ENCODE data around the gene TIMP4. TPM values are rescaled to one million over a fixed set of nuclear protein-coding genes. Genes with fewer than 3 reads are reported as not detected.
A peak's percentile ranks its signal among the peaks of the same experiment; 100 is the strongest.

The TIMP4 gene
- total RNA-seq, 1 experiment from 2014 or later = not detected

DNA sequence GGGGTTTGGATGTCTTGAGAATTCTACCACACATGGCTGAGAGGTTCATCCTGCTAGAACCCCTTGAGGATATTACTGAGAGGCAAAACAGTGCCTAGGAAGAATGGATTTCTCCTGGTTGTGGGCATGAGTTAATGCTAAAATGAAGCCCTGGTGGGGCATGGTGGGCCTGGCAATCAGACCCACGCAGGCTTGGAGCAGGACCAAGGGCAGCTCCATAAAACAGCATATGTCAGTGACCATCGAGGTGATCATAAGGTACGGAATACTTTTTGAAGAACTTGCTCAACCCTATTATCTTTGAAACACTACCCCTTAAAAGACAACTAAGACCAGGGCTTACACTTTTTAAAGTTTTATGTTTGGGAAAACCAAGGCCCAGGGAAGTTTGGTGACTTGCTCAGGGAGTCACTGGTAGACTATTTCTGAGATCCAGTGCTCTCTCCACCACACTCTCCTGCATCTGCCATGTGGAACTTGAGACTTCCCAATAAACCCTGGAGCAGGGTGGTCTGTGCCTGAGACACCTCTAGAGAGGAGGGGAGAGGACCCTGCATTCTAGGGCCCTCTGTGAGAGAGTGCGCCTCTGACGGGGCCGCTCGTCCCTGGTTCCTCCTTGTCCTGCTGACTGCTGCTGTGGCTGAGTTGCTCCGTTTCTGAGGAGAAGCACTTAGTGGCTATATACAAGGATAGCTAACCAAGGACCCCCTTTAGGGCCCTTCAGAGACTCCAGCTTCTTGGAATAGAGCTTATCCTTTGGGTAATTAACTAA lies 28.0 kb upstream of the TIMP4 start:
- no peak for DNase-seq (ENCODE audit: low spot score)
- in situ Hi-C loops (cut with HindIII; ENCODE audit: low sequenced_read_pairs) = no loop called here

DNA sequence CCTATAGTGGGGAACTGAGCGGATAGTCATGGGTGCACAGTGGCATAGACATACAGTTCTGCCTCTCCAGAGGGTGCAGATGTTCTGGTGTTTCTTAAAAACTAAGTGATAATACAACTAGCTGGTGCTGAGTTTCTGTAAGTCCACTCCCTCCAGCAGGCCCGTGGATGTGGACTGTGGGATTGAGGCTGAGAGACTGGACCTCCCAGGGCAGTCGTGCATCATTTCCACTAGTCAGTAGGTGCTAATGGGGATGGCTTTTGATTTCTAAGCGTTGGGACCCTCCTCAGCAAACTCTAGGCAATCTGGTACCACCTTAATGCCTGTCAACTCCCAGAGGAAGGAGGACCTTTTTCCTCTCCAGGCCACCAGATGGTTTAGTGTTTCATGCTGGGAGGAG lies 27.3 kb upstream of the TIMP4 start:
- in situ Hi-C loops (cut with HindIII; ENCODE audit: low sequenced_read_pairs) = no loop called here
- DNase-seq (ENCODE audit: low spot score) = no peak

DNA sequence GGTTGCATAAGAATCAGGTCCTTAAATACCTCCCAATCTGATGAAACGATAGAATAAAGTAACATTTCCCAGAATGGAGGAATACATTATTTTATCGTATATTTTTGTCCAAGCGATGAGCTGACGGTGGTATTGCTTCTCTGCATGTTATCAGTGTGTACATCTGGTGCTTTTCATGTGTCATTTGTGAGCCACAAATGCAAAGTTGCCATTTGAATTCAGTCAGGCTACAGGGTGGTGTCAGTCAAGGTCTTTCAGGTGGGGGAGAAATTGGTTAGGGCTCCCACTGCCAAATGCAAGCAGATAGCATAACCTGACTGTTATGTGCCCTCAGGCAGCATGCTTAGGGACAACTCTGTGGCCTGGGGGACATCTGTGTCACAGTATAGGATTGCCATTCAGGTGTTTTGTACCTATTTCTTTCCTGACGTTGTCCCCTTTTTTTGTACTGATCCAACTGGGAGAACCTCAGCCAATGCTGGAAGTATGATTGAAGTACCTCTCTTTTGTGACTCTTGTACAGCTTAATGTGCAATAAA lies 26.5 kb upstream of the TIMP4 start:
- in situ Hi-C loops (cut with HindIII; ENCODE audit: low sequenced_read_pairs) = no loop called here
- no peak for DNase-seq (ENCODE audit: low spot score)

DNA sequence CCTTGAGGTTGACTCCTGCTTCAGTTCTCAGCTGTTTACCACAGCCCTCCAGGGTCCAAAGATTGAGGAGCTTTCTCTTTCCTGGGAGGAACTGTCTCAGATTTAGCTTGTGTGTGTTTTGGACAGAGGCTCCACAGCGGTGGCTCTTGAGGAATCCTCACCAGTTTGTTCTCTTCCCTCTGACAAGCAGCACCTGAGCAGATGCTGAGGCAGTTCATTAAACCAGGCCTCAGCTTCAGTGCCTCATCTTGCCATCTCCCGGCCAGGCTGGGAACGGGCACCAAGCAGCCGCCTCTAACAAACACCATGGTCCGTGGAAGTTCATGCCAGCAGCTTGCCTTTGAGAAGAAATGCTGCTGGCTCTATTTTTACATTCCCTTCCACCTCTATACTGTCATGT lies 25.8 kb upstream of the TIMP4 start:
- no peak for DNase-seq (ENCODE audit: low spot score)
- in situ Hi-C loops (cut with HindIII; ENCODE audit: low sequenced_read_pairs) = no loop called here

GRCh38 chr3:12182687-12183441 lies 24.2 kb upstream of the TIMP4 start:
- no peak for DNase-seq (ENCODE audit: low spot score)
- in situ Hi-C loops (cut with HindIII; ENCODE audit: low sequenced_read_pairs) = no loop called here

DNA sequence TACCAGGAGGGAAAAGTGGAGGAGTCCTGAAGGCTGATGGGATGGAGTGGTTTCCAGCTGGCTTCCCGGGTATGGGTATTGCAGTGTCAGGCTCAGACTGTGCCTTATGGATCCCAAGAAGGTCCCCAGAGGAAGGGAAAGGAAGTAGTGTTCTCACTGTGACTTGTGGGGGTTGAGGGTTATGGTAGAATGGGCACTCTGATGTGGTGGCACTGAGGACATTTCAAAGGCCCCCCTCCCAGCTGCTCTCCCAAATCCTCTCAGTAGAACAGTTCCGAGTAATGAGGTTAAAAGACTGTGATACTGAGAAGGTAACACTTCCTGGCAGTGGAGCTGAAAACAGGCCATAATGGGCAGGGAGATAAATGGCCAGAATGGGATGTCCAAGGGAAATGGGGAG lies 23.1 kb upstream of the TIMP4 start:
- no peak for DNase-seq (ENCODE audit: low spot score)
- in situ Hi-C loops (cut with HindIII; ENCODE audit: low sequenced_read_pairs) = no loop called here

- in situ Hi-C loops (cut with HindIII; ENCODE audit: low sequenced_read_pairs) = no loop called here
Observed at GRCh38 chr3:12181301-12181700, 22.6 kb upstream of the TIMP4 start.

DNA sequence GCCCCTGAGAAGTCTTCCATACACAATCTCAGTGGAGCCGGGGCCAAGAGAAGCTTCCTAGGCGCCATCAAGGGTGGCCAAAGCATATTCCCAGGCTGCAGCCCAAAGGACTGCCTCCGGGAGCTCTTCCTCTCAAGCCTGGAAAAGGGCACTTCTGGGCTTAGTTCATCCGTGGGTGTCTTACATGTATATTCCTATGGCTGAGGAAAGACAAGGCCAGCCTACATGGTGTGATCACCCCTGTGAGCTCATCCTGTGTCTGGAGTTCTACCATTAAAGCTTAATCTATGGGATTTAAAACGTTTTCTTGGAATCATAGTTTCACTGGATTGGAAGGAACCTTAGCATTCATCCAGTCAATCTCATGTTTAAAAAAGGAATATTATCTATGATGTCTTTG lies 21.9 kb upstream of the TIMP4 start:
- no peak for DNase-seq (ENCODE audit: low spot score)
- in situ Hi-C loops (cut with HindIII; ENCODE audit: low sequenced_read_pairs) = no loop called here

More at GRCh38 chr3:12181301-12181700, 22.6 kb upstream of the TIMP4 start:
- no peak for DNase-seq (ENCODE audit: low spot score)

DNA sequence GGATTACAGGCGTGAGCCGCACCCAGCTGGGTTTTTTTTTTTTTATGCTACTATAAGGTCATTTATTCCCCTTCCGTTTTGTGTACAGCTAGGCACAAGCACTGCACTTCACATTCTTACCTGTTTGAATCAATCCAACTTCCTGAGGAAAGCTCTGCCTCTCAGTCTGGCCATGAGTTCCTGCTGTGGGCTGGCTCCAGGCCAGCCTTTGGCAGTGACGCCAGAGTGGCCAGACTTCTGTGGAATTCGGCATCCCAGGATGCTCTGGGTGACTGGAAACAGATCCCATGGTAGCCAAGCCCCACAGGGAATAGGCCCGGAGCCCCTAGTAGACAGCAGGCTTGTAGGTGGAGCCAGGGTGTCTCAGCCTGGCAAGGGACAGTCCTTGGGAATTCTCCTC lies 21.5 kb upstream of the TIMP4 start:
- in situ Hi-C loops (cut with HindIII; ENCODE audit: low sequenced_read_pairs) = no loop called here
- peak; percentile 84 for DNase-seq (ENCODE audit: low spot score)

DNA sequence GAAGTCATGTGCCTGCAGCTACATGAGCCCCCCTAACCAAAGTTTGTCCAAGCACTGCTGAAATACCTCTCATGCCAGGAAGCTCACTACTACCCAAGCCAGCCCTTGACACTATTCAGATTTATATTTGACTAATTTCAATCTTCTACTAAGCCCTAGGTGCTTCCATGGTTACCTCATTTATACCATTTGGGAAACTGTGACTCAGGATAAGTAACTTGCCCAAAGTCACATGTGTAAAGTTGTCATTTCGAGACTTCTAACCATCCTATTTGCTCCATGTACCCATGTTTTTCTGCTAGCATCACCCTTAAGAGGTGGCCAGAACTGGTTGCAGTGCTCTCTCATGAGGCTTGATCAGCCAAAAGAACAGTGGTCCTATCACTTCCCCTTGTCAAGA lies 20.7 kb upstream of the TIMP4 start:
- DNase-seq (ENCODE audit: low spot score) = no peak
- in situ Hi-C loops (cut with HindIII; ENCODE audit: low sequenced_read_pairs) = no loop called here

DNA sequence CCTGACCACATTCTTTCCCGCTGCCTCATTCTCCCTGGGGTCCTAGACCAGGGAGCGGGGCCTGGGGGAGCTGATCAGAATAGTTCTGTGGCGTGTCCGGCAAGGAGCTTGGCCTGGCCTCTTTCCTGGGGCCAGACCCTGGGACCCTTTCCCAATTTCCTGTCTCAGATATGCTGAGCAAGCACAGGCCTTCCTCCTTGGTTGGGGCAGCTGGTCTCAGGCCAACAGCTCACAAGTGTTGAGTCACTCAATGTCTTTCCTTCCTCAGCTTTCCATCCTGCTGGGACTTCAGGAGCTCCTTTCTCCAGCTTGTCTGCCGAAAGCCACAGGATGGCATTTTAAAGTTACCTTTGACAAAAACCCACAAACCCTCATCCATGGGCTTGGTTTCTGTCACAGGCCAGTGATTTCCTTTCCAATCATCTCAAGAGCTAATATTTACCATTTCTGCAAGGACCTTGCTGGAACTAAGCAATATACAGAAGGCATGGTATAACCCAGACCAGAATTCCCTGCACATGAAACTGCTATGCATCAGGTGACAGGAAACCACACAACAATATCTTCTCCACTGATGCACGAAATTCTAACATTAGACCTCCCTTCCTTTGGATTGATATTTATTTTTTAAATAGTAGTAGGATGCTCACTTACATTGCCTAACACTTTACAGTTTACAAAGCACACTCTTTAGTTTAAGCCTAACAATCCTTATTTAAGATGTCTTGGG lies 19.5 kb upstream of the TIMP4 start:
- DNase-seq (ENCODE audit: low spot score) = no peak
- in situ Hi-C loops (cut with HindIII; ENCODE audit: low sequenced_read_pairs) = no loop called here

DNA sequence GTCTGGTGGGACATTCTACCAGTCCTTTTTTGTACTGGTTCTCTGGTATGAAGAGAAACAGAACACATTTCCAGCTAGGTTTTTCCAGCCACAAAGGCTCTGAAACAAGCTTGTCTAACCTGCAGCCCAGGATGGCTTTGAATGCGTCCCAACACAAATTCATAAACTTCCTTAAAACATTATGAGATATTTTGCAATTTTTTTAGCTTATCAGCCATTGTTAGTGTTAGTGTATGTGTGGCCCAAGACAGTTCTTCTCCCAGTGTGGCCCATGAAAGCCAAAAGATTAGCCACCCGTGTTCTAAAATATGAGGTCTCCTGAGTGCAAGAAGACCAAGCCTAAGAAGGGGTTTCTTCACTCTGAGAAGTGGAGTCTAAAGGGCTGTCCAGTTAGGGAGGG lies 18.4 kb upstream of the TIMP4 start:
- in situ Hi-C loops (cut with HindIII; ENCODE audit: low sequenced_read_pairs) = no loop called here
- no peak for DNase-seq (ENCODE audit: low spot score)

- in situ Hi-C loops (cut with HindIII; ENCODE audit: low sequenced_read_pairs) = no loop called here
- peak; percentile 80 for DNase-seq (ENCODE audit: low spot score)
Observed at GRCh38 chr3:12175844-12176453, 17.2 kb upstream of the TIMP4 start.

- in situ Hi-C loops (cut with HindIII; ENCODE audit: low sequenced_read_pairs) = no loop called here
- peak; percentile 66 for DNase-seq (ENCODE audit: low spot score)
Observed at GRCh38 chr3:12175137-12175593, 16.5 kb upstream of the TIMP4 start.

GRCh38 chr3:12170207-12170606 lies 11.5 kb upstream of the TIMP4 start:
- DNase-seq (ENCODE audit: low spot score) = no peak
- in situ Hi-C loops (cut with HindIII; ENCODE audit: low sequenced_read_pairs) = no loop called here

DNA sequence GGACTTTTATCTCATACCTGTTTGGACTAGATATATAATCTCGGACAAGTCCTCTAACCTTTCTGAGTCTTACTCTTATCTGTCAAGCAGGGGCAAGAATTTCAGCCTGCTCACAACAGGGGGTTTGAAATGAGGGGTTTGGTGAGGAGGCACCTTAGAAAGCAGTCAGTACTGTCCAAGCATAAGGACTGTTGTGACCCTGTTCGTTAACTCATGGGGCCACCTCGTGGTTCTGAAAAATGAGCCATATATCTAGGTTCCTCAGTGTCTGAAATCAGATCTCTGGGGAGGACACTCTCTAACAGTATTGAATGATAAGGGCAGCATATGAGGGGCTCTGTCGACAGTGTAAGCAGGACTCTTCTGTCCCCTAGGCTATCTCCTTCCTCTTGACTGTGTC lies 7.2 kb upstream of the TIMP4 start:
- in situ Hi-C loops (cut with HindIII; ENCODE audit: low sequenced_read_pairs) = no loop called here
- no peak for DNase-seq (ENCODE audit: low spot score)

GRCh38 chr3:12159227-12159601 lies 502 bp upstream of the TIMP4 start:
- peak; percentile 61 for DNase-seq (ENCODE audit: low spot score)
- in situ Hi-C loops (cut with HindIII; ENCODE audit: low sequenced_read_pairs) = no loop called here

- in situ Hi-C loops (cut with HindIII; ENCODE audit: low sequenced_read_pairs) = no loop called here
- peak; percentile 81 for DNase-seq (ENCODE audit: low spot score)
Observed at GRCh38 chr3:12157026-12157425, 1.7 kb downstream of the TIMP4 start.

DNA sequence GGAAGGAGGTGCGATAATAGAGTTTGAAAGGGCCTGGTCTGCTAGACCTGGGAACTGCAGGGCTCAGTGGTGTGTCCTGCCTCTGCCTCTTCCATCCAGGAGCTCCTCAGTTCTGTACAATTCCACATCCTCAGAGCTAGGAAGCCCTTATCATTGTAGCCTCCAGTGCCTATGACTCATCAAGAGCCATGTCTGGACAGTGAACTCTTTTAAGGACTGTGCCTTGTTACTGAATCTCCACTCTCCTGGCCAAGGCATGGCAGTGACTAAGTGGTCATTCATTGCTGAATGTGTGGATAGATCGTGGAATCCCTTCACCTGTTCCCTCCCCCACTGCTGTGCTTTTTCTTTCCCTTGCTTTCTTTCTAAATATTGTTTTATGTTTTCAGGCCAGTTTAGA lies 2.9 kb downstream of the TIMP4 start:
- in situ Hi-C loops (cut with HindIII; ENCODE audit: low sequenced_read_pairs) = no loop called here
- no peak for DNase-seq (ENCODE audit: low spot score)

Measured in G401 (cell line).